AG10803 (cell line): ENCODE measurements around the gene TMEM185A.

Experiments
- DNase-seq: peaks from one replicate; pipeline ENCODE4 v3.0.0; 2010; ENCODE audit warnings: low read depth
- H3K4me3 ChIP-seq: 2 replicates; pipeline ENCODE4 v1.5.1; 2011; ENCODE audit warnings: mild to moderate bottlenecking, low read length, control low read depth
- CTCF ChIP-seq: conservative IDR thresholded peaks from 2 replicates; pipeline ENCODE4 v1.5.1; 2011; ENCODE audit warnings: mild to moderate bottlenecking, low read length, control low read depth, inconsistent platforms

Gene TMEM185A

DNA sequence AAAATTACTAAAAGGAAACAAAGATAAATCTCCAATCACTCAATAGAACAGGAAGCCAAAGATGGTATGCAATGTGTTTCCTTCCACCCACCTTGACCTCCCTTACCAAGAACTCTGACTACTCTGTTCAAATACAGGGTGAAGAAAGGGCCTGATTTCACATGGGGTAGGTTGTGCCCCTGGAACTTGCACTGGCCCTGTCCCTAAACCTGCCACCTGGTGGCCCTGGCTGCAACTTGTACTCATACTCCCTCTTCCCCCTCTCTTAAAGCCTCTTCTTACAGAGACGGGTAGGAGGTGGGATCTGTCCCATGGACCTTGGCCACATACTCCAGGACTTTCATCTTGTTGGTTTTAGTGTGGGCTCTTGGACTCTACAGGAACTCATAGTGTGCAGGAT is 17.3 kb upstream of the TMEM185A start:
- TF ChIP-seq CTCF: no peak
- DNase-seq: no peak
- no peak overlapping the region for H3K4me3 ChIP-seq

GRCh38 chrX:149647505-149647904 is 15.9 kb upstream of the TMEM185A start:
- no peak for TF ChIP-seq CTCF
- H3K4me3 ChIP-seq: no peak overlapping the region
- no peak for DNase-seq

- no peak overlapping the region for H3K4me3 ChIP-seq
- DNase-seq: peak; percentile 4
- no peak for TF ChIP-seq CTCF
These were observed 11.9 kb upstream of the TMEM185A start for GRCh38 chrX:149643496-149643895.

GRCh38 chrX:149641835-149642234 is 10.2 kb upstream of the TMEM185A start:
- H3K4me3 ChIP-seq: no peak overlapping the region
- TF ChIP-seq CTCF: no peak
- peak; percentile 43 for DNase-seq

DNA sequence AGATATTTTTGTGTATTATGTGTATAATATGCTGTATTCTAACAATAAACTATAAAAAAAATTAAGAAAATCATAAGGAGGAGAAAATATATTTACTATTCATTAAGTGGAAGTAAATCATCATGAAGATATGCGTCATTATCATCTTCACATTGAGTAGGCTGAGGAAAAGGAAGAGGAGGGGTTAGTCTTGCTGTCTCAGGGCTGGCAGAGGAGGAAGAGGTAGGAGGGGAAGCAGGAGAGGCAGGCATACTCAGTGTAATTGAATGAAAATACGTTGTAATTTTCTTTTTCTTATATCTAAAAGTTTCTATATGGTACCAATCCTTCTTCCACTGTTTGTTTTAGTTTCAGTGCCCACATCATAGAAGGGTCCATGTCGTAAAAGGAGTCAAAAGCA is 9.8 kb upstream of the TMEM185A start:
- DNase-seq: no peak
- no peak for TF ChIP-seq CTCF

DNA sequence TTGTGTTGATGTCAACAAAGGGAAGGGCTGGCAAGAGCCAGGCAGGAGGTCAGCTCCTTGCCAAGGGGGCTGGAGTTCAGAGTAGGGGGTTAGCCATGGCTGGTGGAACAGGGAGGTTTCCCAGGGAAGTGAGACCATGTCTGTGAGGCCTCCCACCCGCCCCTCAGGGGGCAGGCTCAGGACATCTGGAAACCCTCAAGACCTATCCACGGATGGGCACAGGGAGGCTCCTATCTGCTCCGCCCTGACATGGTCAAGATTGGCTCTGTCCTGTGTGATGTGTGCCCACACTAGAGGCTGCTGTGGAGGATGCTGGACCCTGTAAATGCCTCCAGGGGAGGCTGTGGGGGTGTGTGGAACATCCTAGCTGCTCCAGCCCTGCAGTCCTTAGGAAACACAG is 8.0 kb upstream of the TMEM185A start:
- DNase-seq: no peak
- TF ChIP-seq CTCF: no peak
- H3K4me3 ChIP-seq: no peak overlapping the region

More for the DNA sequence above, 9.8 kb upstream of the TMEM185A start:
- H3K4me3 ChIP-seq: no peak overlapping the region

- H3K4me3 ChIP-seq: no peak overlapping the region
- TF ChIP-seq CTCF: no peak
- DNase-seq: peak; percentile 47
These were observed 7.3 kb upstream of the TMEM185A start for GRCh38 chrX:149638860-149639259.
